Measurements from ENCODE around the gene CTDSP2. TPM values are rescaled to one million over a fixed set of nuclear protein-coding genes. Genes with fewer than 3 reads are reported as not detected.

CTDSP2 gene
- total and polyA plus RNA-seq, 10 of the 15 experiments (the other 5 are each of a cell fraction or from before 2014, with no cell fraction given): 17.3 to 98.2 (median 54.1) TPM

DNA sequence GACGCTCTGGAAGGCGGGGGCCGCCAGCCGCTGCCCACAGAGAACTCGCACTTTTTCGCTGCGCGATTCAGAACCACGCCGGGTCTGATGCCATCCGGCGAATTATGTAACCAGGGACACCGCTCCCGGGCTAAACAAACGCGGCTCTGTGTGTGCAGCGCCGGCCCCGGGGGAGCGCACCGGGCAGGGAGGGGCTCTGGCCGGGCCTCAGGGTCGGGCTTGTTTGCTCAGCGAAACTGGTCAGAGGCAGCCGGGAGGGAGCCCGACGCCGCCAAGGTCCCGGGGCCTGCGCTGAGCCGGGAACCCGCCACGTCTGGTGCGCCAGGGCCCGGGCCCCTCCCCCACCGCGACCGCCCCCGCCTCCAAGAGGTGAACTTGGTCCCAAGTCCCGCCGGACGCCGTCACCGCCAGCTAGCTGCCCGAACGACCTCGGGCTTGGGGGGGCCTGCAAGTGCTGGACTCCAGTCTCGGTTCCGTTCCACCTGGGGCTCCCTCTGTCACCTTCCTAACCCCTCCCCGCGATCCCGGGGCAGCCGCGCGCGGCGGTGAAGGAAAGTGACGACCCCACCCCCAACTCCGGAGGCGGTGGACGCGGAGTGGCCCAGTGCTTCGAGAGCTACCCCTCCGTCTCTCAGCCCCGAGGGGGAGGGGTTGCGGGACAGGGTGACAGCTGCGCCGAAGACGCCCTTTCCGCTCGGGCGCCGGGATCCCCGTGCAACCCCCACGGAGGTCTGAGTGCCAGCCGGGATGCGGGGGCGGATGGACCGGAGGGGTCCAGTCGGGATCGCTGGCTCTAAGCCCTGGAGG, 848 bp downstream of the CTDSP2 start (continued):
- TF ChIP-seq GATAD2B (conservative IDR thresholded peaks at IDR 0.05; ENCODE audit: low read depth) (peak; percentile 36; the same call in 1 of the 2 replicates), SRF (IDR thresholded peaks at IDR 0.05; ENCODE audit: low read depth in 2 of 2, low read length in 2 of 2) (no peak), PAX5 (IDR thresholded peaks at IDR 0.05; ENCODE audit: borderline replicate concordance, low read depth, low read length) (0 out of 2 replicates have a peak, but pooled peaks have one; percentile 27), IKZF1 (conservative IDR thresholded peaks at IDR 0.05) (peak; percentile 83), SUPT20H (IDR thresholded peaks at IDR 0.05; ENCODE audit: borderline replicate concordance, control insufficient read depth, low read depth, low read length) (no peak)

GRCh38 chr12:57844709-57845477, 1.6 kb downstream of the CTDSP2 start:
- H3K79me2 ChIP-seq (ENCODE audit: control insufficient read depth, insufficient read depth, low read length): peaks cover 66% of the 10 kb centered on the region
- FAIRE-seq: no peak
- ATAC-seq: peak; percentile 49
- POLR2A ChIA-PET: interaction anchor here (0.7 to 3.6 kb wide), 9 partner anchors 8 to 96 kb away, joined by 3 to 25 read pairs (median 10); partner anchors contain the start of gene ATP23
- peak overlapping the region; percentile 93 for H3K4me2 ChIP-seq (ENCODE audit: control insufficient read depth, insufficient read depth)
- SMC1A ChIA-PET (ENCODE audit: uncharacterized antibody, unreplicated experiment): interaction anchor here (0.7 to 17.6 kb wide), 5 partner anchors 12 to 463 kb away, joined by 3 to 416 read pairs (median 4); partner anchors contain the start of genes ATP23 and TSFM
- peaks cover 34% of the 10 kb centered on the region for H3K4me1 ChIP-seq (ENCODE audit: control insufficient read depth, insufficient read depth, low read length)
- RAD21 ChIA-PET (ENCODE audit: unreplicated experiment): interaction anchor here (0.6 to 9.2 kb wide), 3 partner anchors 10 to 89 kb away, joined by 6 to 110 read pairs (median 88); no protein-coding TSS in a partner anchor
- peak overlapping the region; percentile 90 for H3K27ac ChIP-seq (ENCODE audit: control insufficient read depth, insufficient read depth)
- peak overlapping the region; percentile 94 for H3K9ac ChIP-seq (ENCODE audit: control insufficient read depth, insufficient read depth, low read length)
- in situ Hi-C loops (cut with MboI) (no loop called here), intact Hi-C loops (cut with micrococcal nuclease; ENCODE audit: unreplicated experiment) (loop anchor here (2.0 kb wide), 1 partner anchor 54 kb away; no protein-coding TSS in a partner anchor)
- CTCF ChIA-PET: interaction anchor here (1.0 to 3.7 kb wide), 10 partner anchors 9 to 61 kb away, joined by 3 to 28 read pairs (median 10); no protein-coding TSS in a partner anchor
- no peaks in the 10 kb centered on the region for H3K36me3 ChIP-seq (ENCODE audit: control insufficient read depth in 2 of 2, insufficient read depth in 2 of 2, low read length in 1 of 2)
- peak overlapping the region; percentile 99 for H3K4me3 ChIP-seq
- BruUV-seq (replicated peaks): no TSS peak
- H3K27me3 ChIP-seq (replicated peaks in 1 of 2; ENCODE audit: control insufficient read depth in 2 of 2, insufficient read depth in 2 of 2, low read length in 1 of 2): no peaks in the 10 kb centered on the region; a peak in 1 of 4 replicates
- no peaks in the 10 kb centered on the region for H3K9me3 ChIP-seq (replicated peaks; ENCODE audit: control insufficient read depth, insufficient read depth, low read length)
- WGBS (ENCODE audit: insufficient coverage, insufficient replicate concordance, low lambda C conversion rate, missing lambda C conversion rate): 0% methylated on average over 41 of the region's 42 CpGs
- H4K20me1 ChIP-seq (ENCODE audit: control insufficient read depth, insufficient read depth): peaks cover 8% of the 10 kb centered on the region
- DNase-seq (ENCODE audit: low read depth, low spot score): no peak
- H2AFZ ChIP-seq (ENCODE audit: control insufficient read depth, low read depth, low read length): peak overlapping the region; percentile 48
- TF ChIP-seq, protein P1, sequence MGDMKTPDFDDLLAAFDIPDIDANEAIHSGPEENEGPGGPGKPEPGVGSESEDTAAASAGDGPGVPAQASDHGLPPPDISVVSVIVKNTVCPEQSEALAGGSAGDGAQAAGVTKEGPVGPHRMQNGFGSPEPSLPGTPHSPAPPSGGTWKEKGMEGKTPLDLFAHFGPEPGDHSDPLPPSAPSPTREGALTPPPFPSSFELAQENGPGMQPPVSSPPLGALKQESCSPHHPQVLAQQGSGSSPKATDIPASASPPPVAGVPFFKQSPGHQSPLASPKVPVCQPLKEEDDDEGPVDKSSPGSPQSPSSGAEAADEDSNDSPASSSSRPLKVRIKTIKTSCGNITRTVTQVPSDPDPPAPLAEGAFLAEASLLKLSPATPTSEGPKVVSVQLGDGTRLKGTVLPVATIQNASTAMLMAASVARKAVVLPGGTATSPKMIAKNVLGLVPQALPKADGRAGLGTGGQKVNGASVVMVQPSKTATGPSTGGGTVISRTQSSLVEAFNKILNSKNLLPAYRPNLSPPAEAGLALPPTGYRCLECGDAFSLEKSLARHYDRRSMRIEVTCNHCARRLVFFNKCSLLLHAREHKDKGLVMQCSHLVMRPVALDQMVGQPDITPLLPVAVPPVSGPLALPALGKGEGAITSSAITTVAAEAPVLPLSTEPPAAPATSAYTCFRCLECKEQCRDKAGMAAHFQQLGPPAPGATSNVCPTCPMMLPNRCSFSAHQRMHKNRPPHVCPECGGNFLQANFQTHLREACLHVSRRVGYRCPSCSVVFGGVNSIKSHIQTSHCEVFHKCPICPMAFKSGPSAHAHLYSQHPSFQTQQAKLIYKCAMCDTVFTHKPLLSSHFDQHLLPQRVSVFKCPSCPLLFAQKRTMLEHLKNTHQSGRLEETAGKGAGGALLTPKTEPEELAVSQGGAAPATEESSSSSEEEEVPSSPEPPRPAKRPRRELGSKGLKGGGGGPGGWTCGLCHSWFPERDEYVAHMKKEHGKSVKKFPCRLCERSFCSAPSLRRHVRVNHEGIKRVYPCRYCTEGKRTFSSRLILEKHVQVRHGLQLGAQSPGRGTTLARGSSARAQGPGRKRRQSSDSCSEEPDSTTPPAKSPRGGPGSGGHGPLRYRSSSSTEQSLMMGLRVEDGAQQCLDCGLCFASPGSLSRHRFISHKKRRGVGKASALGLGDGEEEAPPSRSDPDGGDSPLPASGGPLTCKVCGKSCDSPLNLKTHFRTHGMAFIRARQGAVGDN (IDR thresholded peaks at IDR 0.05): 0 out of 2 replicates have a peak, but pooled peaks have one; percentile 10
- TF ChIP-seq SIN3A (IDR thresholded peaks at IDR 0.05; ENCODE audit: low read depth, low read length) (no peak), ZSCAN29 (IDR thresholded peaks at IDR 0.05) (no peak), STAT3 (IDR thresholded peaks at IDR 0.05; ENCODE audit: low read depth, low read length) (no peak)
- TF ChIP-seq, protein P2, sequence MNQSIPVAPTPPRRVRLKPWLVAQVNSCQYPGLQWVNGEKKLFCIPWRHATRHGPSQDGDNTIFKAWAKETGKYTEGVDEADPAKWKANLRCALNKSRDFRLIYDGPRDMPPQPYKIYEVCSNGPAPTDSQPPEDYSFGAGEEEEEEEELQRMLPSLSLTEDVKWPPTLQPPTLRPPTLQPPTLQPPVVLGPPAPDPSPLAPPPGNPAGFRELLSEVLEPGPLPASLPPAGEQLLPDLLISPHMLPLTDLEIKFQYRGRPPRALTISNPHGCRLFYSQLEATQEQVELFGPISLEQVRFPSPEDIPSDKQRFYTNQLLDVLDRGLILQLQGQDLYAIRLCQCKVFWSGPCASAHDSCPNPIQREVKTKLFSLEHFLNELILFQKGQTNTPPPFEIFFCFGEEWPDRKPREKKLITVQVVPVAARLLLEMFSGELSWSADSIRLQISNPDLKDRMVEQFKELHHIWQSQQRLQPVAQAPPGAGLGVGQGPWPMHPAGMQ (IDR thresholded peaks at IDR 0.05; ENCODE audit: borderline replicate concordance): no peak
